Umbilical cord (tissue), 2 donors: ENCODE measurements around the gene C2orf80. TPM values are rescaled to one million over a fixed set of nuclear protein-coding genes. Genes with fewer than 3 reads are reported as not detected.
"Not testable (repeated sequence)": the region's sequence is repeated elsewhere in the genome, so short reads cannot be mapped to it uniquely, and the experiment has no call there.

Experiments used
- DNase-seq: peaks from one replicate; pipeline ENCODE4 v3.0.0-alpha.2; 2015; ENCODE audit warnings: low spot score
- total RNA-seq: library from RNA; depleted of rRNA; stranded (reverse); fragments of >200 nt; gene quantifications from one replicate; pipeline ENCODE4 v1.2.3, GENCODE V29; 2014; ENCODE audit warnings: low replicate concordance; ENCODE audit not compliant: insufficient read depth

C2orf80 gene
- total RNA-seq: not detected

- no peak for DNase-seq
Observed at GRCh38 chr2:208189810-208190503, at the start of gene C2orf80. Gene C2orf80 (minus strand): TSS chr2:208190030. CDS start chr2:208186986, 3,044 bp downstream.

- no peak for DNase-seq
Observed at GRCh38 chr2:208235860-208236259, 46.0 kb upstream of the C2orf80 start.

- DNase-seq: no peak
Observed at GRCh38 chr2:208234786-208235185, 45.0 kb upstream of the C2orf80 start.

GRCh38 chr2:208228476-208228875 is 38.6 kb upstream of the C2orf80 start:
- DNase-seq: no peak

GRCh38 chr2:208227581-208228232 is 37.9 kb upstream of the C2orf80 start:
- no peak for DNase-seq

GRCh38 chr2:208224802-208225201 is 35.0 kb upstream of the C2orf80 start:
- no peak for DNase-seq

- DNase-seq: peak; percentile 28
Observed at GRCh38 chr2:208222351-208222750, 32.5 kb upstream of the C2orf80 start.

GRCh38 chr2:208221873-208222272 is 32.0 kb upstream of the C2orf80 start:
- not testable (repeated sequence) for DNase-seq

- no peak for DNase-seq
Observed at GRCh38 chr2:208210688-208211451, 21.0 kb upstream of the C2orf80 start.

GRCh38 chr2:208208335-208209085 is 18.7 kb upstream of the C2orf80 start:
- no peak for DNase-seq

- DNase-seq: no peak
Observed at GRCh38 chr2:208207769-208208168, 17.9 kb upstream of the C2orf80 start.

GRCh38 chr2:208204166-208204565 is 14.3 kb upstream of the C2orf80 start:
- DNase-seq: no peak

- DNase-seq: no peak
Observed at GRCh38 chr2:208195531-208195930, 5.7 kb upstream of the C2orf80 start.

- no peak for DNase-seq
Observed at GRCh38 chr2:208192611-208193236, 2.9 kb upstream of the C2orf80 start.

GRCh38 chr2:208189069-208189809 is 591 bp downstream of the C2orf80 start:
- no peak for DNase-seq

GRCh38 chr2:208186893-208187292 is 2.9 kb downstream of the C2orf80 start:
- DNase-seq: no peak

GRCh38 chr2:208186465-208186864 is 3.4 kb downstream of the C2orf80 start:
- no peak for DNase-seq

- DNase-seq: no peak
Observed at GRCh38 chr2:208183972-208184705, 5.7 kb downstream of the C2orf80 start.

GRCh38 chr2:208183526-208183925 is 6.3 kb downstream of the C2orf80 start:
- no peak for DNase-seq

- DNase-seq: no peak
Observed at GRCh38 chr2:208182835-208183234, 7.0 kb downstream of the C2orf80 start.
